Peyer's patch (tissue), 4 donors: ENCODE measurements around the gene KCNQ1.

ENCODE experiments used
- POLR2A ChIP-seq, 2 donors: fragments of 450-650 bp; IDR thresholded peaks; one replicate each; pipeline ENCODE4 v1.5.1; 2017; ENCODE audit warnings: antibody characterized with exemption in 2 of 2, mild to moderate bottlenecking in 2 of 2, moderate library complexity in 2 of 2
- TF ChIP-seq, protein P1 (sequence below), 6 experiments: fragments of 450-650 bp in 4 of 6; fragments of 200-600 bp in 2 of 6; sonication (generic) in 1 of 6; IDR thresholded peaks; one replicate each; pipeline ENCODE4 v1.5.1; 2017 to 2019; ENCODE audit warnings: antibody characterized with exemption in 6 of 6, mild to moderate bottlenecking in 3 of 6, moderate library complexity in 1 of 6

DNA sequence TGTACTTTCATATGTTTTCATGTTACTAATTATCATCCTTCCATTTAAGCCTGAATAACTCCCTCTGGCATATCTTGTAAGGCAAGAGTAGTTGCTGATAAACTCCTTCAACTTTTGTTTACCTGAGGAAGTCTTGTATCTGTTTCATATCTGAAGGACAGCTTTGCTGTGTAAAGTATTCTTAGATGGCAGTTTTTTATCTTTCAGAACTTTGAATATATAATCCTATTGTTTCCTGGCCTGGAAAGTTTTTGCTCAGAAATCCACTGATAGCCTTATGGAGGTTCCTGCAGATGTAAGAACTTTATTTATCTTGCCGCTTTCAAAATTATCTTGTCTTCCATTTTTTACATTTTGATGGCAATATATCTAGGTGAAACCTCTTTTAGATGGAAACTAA, 185.9 kb downstream of the KCNQ1 start:
- TF ChIP-seq, protein P1, sequence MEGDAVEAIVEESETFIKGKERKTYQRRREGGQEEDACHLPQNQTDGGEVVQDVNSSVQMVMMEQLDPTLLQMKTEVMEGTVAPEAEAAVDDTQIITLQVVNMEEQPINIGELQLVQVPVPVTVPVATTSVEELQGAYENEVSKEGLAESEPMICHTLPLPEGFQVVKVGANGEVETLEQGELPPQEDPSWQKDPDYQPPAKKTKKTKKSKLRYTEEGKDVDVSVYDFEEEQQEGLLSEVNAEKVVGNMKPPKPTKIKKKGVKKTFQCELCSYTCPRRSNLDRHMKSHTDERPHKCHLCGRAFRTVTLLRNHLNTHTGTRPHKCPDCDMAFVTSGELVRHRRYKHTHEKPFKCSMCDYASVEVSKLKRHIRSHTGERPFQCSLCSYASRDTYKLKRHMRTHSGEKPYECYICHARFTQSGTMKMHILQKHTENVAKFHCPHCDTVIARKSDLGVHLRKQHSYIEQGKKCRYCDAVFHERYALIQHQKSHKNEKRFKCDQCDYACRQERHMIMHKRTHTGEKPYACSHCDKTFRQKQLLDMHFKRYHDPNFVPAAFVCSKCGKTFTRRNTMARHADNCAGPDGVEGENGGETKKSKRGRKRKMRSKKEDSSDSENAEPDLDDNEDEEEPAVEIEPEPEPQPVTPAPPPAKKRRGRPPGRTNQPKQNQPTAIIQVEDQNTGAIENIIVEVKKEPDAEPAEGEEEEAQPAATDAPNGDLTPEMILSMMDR (IDR thresholded peaks at IDR 0.05): no peak
- no peak for TF ChIP-seq POLR2A (IDR thresholded peaks at IDR 0.05)
